ENCODE measurements around the gene P2RY2. TPM values are rescaled to one million over a fixed set of nuclear protein-coding genes. Genes with fewer than 3 reads are reported as not detected.
A peak's percentile ranks its signal among the peaks of the same experiment; 100 is the strongest.

P2RY2 gene
- total and polyA plus RNA-seq, 10 of the 15 experiments (the other 5 are each of a cell fraction or from before 2014, with no cell fraction given), result 0.03 to 0.23 (median 0.17) TPM; not detected in 7

DNA sequence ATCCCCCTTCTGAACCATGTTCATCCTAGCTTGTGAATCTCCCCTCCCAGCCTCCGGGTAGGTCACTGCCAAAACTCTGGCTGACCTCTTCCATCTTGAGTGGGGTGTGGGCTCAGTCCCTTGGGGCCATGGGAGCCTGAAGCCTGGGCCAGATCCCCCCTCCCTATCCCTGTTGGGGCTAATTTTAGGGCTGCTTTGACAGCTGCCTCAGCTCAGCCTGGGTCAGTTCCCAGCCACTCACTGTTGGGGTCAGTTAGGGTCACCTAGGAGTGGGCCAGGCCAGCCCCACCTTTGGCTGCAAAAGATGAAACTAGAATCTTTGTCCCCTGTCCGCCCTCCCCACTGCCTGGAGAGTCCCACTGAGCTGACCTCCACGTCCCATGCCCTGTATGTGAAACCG lies 29.8 kb upstream of the P2RY2 start (continued):
- TF ChIP-seq, protein P1, sequence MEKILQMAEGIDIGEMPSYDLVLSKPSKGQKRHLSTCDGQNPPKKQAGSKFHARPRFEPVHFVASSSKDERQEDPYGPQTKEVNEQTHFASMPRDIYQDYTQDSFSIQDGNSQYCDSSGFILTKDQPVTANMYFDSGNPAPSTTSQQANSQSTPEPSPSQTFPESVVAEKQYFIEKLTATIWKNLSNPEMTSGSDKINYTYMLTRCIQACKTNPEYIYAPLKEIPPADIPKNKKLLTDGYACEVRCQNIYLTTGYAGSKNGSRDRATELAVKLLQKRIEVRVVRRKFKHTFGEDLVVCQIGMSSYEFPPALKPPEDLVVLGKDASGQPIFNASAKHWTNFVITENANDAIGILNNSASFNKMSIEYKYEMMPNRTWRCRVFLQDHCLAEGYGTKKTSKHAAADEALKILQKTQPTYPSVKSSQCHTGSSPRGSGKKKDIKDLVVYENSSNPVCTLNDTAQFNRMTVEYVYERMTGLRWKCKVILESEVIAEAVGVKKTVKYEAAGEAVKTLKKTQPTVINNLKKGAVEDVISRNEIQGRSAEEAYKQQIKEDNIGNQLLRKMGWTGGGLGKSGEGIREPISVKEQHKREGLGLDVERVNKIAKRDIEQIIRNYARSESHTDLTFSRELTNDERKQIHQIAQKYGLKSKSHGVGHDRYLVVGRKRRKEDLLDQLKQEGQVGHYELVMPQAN (conservative IDR thresholded peaks at IDR 0.05), result no peak
- TF ChIP-seq, protein P2, sequence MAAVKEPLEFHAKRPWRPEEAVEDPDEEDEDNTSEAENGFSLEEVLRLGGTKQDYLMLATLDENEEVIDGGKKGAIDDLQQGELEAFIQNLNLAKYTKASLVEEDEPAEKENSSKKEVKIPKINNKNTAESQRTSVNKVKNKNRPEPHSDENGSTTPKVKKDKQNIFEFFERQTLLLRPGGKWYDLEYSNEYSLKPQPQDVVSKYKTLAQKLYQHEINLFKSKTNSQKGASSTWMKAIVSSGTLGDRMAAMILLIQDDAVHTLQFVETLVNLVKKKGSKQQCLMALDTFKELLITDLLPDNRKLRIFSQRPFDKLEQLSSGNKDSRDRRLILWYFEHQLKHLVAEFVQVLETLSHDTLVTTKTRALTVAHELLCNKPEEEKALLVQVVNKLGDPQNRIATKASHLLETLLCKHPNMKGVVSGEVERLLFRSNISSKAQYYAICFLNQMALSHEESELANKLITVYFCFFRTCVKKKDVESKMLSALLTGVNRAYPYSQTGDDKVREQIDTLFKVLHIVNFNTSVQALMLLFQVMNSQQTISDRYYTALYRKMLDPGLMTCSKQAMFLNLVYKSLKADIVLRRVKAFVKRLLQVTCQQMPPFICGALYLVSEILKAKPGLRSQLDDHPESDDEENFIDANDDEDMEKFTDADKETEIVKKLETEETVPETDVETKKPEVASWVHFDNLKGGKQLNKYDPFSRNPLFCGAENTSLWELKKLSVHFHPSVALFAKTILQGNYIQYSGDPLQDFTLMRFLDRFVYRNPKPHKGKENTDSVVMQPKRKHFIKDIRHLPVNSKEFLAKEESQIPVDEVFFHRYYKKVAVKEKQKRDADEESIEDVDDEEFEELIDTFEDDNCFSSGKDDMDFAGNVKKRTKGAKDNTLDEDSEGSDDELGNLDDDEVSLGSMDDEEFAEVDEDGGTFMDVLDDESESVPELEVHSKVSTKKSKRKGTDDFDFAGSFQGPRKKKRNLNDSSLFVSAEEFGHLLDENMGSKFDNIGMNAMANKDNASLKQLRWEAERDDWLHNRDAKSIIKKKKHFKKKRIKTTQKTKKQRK (IDR thresholded peaks at IDR 0.05; ENCODE audit: low read depth, low read length), result no peak

DNA sequence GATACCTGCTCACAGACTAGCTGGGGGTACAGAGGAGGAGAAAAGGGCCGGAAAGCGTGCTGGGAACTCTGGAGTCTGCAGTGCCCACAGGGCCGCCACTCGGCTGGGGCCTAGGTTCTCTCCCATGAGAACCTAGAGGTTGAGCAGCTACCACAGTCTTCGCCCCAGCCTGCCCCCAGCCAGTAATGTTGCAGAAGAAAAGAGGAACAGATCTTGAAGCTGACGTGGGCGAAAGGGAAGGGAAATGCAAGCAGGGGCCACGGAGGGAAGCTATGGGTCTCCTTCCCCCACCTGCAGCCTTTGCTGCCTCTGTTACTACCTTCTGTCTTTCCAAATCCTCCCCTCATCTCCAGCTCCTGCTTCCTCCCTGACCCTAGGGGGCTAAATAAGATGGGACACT lies 28.8 kb upstream of the P2RY2 start:
- Histone ChIP-seq H2AFZ (ENCODE audit: control insufficient read depth, low read depth, low read length) (peak overlapping the region; percentile 50), H3K27me3 (replicated peaks in 1 of 2; ENCODE audit: control insufficient read depth in 2 of 2, insufficient read depth in 2 of 2, low read length in 1 of 2) (no peaks in the 10 kb centered on the region), H3K9ac (ENCODE audit: control insufficient read depth, insufficient read depth, low read length) (peak overlapping the region; percentile 51), H3K27ac (ENCODE audit: control insufficient read depth, insufficient read depth) (peak overlapping the region; percentile 41), H3K4me3 (no peak overlapping the region), H4K20me1 (ENCODE audit: control insufficient read depth, insufficient read depth) (no peaks in the 10 kb centered on the region), H3K4me1 (ENCODE audit: control insufficient read depth, insufficient read depth, low read length) (peaks cover 44% of the 10 kb centered on the region), H3K79me2 (ENCODE audit: control insufficient read depth, insufficient read depth, low read length) (no peaks in the 10 kb centered on the region), H3K36me3 (ENCODE audit: control insufficient read depth in 2 of 2, insufficient read depth in 2 of 2, low read length in 1 of 2) (no peaks in the 10 kb centered on the region), H3K9me3 (replicated peaks; ENCODE audit: control insufficient read depth, insufficient read depth, low read length) (no peaks in the 10 kb centered on the region), H3K4me2 (ENCODE audit: control insufficient read depth, insufficient read depth) (peak overlapping the region; percentile 65; the same call in 1 of the 2 replicates)
- no TSS peak for BruUV-seq (replicated peaks)
- peak; percentile 57 for DNase-seq (ENCODE audit: low read depth, low spot score)
- 17% methylated on average over 8 of the region's 8 CpGs for WGBS (ENCODE audit: insufficient coverage, insufficient replicate concordance, low lambda C conversion rate, missing lambda C conversion rate)
- ChIA-PET RAD21 (ENCODE audit: unreplicated experiment) (interaction anchor here (0.6 to 2.7 kb wide), 16 partner anchors 10 to 146 kb away, joined by 3 to 22 read pairs (median 4); partner anchors contain the start of gene FCHSD2), POLR2A (interaction anchor here (0.7 to 1.8 kb wide), 4 partner anchors 12 to 57 kb away, joined by 3 to 9 read pairs (median 4); no protein-coding TSS in a partner anchor), CTCF (interaction anchor here (0.8 to 7.8 kb wide), 12 partner anchors 9 to 162 kb away, joined by 3 to 160 read pairs (median 5); no protein-coding TSS in a partner anchor), SMC1A (ENCODE audit: uncharacterized antibody, unreplicated experiment) (interaction anchor here (0.8 to 10.1 kb wide), 12 partner anchors 11 to 521 kb away, joined by 3 to 188 read pairs (median 4); no protein-coding TSS in a partner anchor)
- intact Hi-C loops (cut with micrococcal nuclease; ENCODE audit: unreplicated experiment) (no loop called here), in situ Hi-C loops (cut with MboI) (loop anchor here (5.0 to 25.0 kb wide), 3 partner anchors 48 to 352 kb away; no protein-coding TSS in a partner anchor)
- ATAC-seq, result peak; percentile 78
- peak; percentile 80 for FAIRE-seq
- TF ChIP-seq GABPA (IDR thresholded peaks at IDR 0.05; ENCODE audit: low read depth), result no peak
- no peak for TF ChIP-seq CHD4 (IDR thresholded peaks at IDR 0.05)
- no peak for TF ChIP-seq FOS (IDR thresholded peaks at IDR 0.05; ENCODE audit: borderline replicate concordance, extremely low read depth, insufficient read length)
- no peak for TF ChIP-seq STAT3 (IDR thresholded peaks at IDR 0.05; ENCODE audit: low read depth, low read length)
- peak; percentile 95 for TF ChIP-seq MEF2B (IDR thresholded peaks at IDR 0.05; ENCODE audit: partially characterized antibody, poor library complexity, severe bottlenecking)
- TF ChIP-seq, protein P3, sequence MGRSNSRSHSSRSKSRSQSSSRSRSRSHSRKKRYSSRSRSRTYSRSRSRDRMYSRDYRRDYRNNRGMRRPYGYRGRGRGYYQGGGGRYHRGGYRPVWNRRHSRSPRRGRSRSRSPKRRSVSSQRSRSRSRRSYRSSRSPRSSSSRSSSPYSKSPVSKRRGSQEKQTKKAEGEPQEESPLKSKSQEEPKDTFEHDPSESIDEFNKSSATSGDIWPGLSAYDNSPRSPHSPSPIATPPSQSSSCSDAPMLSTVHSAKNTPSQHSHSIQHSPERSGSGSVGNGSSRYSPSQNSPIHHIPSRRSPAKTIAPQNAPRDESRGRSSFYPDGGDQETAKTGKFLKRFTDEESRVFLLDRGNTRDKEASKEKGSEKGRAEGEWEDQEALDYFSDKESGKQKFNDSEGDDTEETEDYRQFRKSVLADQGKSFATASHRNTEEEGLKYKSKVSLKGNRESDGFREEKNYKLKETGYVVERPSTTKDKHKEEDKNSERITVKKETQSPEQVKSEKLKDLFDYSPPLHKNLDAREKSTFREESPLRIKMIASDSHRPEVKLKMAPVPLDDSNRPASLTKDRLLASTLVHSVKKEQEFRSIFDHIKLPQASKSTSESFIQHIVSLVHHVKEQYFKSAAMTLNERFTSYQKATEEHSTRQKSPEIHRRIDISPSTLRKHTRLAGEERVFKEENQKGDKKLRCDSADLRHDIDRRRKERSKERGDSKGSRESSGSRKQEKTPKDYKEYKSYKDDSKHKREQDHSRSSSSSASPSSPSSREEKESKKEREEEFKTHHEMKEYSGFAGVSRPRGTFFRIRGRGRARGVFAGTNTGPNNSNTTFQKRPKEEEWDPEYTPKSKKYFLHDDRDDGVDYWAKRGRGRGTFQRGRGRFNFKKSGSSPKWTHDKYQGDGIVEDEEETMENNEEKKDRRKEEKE (IDR thresholded peaks at IDR 0.05), result no peak
- no peak for TF ChIP-seq TCF7 (IDR thresholded peaks at IDR 0.05; ENCODE audit: borderline replicate concordance)
- peak; percentile 81 for TF ChIP-seq MTA2 (IDR thresholded peaks at IDR 0.05; ENCODE audit: low read depth)
- TF ChIP-seq RAD21 (IDR thresholded peaks at IDR 0.05; ENCODE audit: insufficient read depth, low read depth, low read length), result no peak

Measured in GM12878 (cell line).